Measurements from ENCODE around the gene TRPC5OS.

Gene TRPC5OS

GRCh38 chrX:111914398-111915090 is 38.6 kb downstream of the TRPC5OS start:
- DNase-seq: no peak

DNA sequence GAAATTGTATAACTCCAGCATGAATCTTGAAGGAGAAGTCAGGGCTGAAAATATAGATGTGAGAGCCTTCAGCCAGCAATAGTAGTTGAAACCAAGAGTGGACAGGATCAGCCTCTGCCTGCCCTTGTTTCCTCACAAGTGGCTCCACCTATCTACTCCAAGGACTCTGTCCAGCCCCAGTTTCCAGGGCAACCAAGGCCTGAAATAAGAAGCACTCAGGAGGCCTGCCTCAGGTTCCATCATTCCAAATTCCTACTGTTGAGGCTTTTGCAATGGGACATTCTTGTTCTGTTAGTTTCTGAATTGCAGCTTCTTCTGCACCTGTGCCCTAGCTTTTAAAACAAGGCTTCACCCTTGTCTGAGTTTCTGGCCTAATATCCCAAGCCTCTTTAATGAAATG is 41.6 kb downstream of the TRPC5OS start:
- DNase-seq: no peak

- no peak for DNase-seq
Observed at GRCh38 chrX:111928456-111928855, 52.5 kb downstream of the TRPC5OS start.

Data from stimulated activated CD4-positive, alpha-beta T cell treated with anti-CD3 and anti-CD28 coated beads, Interleukin-2, amount 100 ng/mL, for 48 hours (primary cell).